ENCODE results near the gene RIN1.
"Not testable (repeated sequence)": the region's sequence is repeated elsewhere in the genome, so short reads cannot be mapped to it uniquely, and the experiment has no call there.

Gene RIN1

DNA sequence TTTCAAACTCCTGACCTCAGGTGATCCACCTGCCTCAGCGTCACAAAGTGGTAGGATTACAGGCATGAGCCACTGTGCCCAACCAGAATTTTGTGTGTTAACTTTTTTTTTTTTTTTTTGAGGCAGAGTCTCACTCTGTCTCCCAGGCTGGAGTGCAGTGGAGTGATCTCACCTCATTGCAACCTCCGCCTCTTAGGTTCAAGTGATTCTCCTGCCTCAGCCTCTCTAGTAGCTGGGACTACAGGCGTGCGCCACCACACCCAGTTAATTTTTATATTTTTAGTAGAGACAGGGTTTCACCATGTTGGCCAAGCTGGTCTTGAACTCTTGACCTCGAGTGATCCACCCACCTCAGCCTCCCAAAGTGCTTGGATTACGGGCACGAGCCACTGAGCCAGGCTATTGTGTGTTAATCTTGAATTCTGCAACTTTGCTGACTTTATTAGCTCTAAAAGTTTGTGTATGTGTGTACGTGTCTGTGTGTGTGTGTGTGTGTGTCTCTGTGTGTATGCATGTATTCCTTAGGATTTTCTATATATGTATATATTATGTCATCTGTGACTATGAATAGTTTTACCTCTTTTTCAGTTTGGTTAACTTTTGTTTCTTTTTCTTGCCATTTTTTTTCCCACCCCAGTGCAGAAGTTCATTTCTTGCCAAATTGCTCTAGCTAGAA, 14.5 kb upstream of the RIN1 start:
- DNase-seq = not testable (repeated sequence)

DNA sequence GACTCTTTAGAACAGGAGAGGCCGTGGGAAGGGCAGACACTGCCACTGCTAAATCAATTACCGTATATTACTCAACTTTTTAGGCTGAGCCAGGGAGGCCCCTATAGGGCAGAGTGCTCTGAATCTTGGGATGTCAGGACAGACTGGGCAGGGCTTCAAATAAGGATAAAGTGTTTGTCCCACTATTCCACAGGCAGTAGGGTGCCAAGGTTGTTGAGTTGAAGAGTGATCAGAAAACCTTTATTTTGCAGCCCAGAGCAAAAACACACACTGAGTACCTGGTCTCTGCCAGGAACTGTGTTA, 12.8 kb upstream of the RIN1 start:
- DNase-seq = no peak

GRCh38 chr11:66347425-66348276, 11.4 kb upstream of the RIN1 start, which contains the start of gene B4GAT1:
Gene B4GAT1 (minus strand): TSS chr11:66347629. CDS start chr11:66347545, 84 bp downstream.
- DNase-seq = peak; percentile 84

GRCh38 chr11:66346476-66347424, 10.5 kb upstream of the RIN1 start:
- no peak for DNase-seq

GRCh38 chr11:66345316-66345649, 9.0 kb upstream of the RIN1 start:
- no peak for DNase-seq

DNA sequence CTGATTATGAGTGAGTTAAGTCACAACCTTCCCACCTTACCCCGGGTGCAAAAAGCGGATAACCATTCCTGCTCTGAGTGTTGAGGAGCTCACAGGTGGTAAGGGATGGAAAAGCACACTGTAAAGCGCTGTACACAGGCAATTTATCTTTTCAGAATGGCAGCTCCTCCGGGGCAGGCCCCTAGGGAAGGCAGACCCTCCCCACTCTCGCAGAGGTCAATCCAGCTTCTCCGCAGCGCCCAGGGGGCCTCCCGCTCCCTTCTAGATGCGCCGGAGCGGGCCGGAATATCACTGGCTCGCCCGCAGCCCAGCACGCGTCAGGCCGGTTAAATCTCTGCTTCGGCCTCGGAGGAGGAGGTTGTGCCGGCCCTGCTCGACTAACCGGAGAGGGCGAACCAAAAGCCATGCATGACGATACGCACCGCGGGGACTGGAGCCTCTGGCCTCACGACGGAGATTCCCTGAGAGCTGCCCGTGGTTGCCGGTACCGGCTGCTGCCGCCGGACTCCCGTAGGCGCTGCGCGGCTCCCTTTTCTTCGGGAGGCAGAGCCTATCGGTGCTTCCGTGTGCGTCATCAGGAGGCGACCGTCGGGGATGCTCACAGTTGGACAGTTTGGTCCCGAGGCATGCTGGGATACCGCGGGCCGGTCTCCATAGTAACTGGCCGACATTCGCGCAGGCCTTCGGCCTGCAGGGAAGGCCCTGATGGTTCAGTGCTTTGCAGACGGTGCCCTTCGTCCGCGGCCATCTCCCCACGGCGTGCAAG, 8.5 kb upstream of the RIN1 start, which contains the start of gene BRMS1:
Gene BRMS1 (minus strand): TSS at position 555 of the 766 bp plus-strand sequence. CDS start 2,870 bp downstream, outside the sequence.
- DNase-seq = peak; percentile 95

- no peak for DNase-seq
These were observed 6.9 kb upstream of the RIN1 start for GRCh38 chr11:66343176-66343575.

GRCh38 chr11:66341502-66342126, 5.4 kb upstream of the RIN1 start:
- DNase-seq = no peak

DNA sequence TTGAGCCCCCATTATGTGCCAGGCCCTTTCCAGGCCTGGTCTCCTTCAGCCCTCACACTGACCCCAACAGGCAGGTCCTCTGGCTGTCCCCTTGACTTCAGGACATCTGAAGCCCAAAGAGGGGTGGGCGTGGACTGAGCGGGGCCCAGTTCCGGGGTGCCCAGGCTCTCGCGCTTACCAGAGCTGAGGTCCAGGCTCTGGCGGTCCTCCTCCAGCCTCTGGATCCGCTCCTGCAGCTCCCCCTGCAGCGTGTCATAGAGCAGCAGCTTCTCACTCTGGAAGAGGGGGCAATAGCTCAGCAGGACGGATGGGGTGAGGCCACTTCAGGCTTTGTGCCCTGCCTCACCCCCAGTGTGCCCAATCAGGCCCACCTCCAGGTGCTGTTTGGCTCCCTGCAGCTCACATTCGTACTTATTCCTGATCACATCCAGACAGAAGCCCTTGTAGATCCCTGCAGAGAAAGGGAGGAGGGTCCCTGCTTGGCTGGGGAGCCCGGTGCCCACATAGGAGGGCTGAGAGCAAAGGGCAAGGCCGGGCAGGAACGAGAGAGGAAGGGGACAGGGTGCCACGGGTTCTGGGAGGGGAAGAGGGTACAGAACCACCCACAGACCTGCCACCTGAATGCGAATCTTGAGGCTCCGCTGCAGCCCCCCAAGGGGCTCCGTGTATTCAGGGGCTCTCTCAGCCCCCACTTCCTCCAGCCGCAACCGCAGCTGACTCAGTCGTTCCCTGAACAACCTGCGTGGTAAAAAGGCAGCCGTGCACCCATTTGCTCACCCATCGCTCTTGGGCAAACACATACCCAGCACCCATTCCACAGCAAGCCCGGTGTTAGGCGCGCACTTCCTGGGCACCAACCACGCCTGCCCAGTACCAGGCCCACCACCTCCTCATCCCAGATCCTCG, 4.6 kb upstream of the RIN1 start:
- no peak for DNase-seq

DNA sequence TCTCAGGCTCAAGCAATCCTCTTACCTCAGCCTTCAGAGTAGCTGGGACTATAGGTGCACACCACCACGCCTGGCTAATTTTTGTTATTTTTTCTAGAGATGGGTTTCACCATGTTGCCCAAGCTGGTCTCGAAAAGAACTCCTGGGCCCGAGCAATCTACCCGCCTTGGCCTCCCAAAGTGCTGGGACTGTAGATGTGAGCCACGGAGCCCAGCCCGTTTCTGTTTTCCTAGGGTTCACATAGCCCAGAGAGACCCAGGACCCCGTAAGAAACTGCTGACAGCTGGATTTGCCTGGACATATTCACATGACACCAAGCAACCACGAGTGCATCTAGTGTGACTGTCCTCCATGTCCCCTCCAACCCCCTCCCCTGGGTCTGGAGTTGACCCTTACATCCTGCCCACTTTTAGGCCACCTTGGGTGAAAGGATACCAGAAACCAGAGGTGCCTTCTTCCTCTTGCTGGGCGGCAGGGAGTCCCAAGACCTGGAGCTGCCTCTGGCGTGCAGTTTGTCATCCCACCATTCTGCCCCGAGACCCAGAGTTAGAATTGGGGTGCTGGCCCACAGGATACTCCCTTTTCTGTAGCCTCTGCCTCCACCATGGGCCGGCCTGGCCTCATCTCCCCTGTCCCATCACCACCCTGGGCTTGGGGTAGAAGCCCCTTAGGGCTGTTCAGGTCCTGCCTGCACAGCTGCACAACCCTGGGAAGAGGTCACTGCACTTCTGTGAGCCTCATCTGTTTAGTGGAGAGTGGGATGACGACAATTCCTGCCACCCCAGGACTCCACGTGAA, 3.7 kb upstream of the RIN1 start:
- no peak for DNase-seq

- DNase-seq = no peak
These were observed 3.0 kb upstream of the RIN1 start for GRCh38 chr11:66339162-66339675.

DNA sequence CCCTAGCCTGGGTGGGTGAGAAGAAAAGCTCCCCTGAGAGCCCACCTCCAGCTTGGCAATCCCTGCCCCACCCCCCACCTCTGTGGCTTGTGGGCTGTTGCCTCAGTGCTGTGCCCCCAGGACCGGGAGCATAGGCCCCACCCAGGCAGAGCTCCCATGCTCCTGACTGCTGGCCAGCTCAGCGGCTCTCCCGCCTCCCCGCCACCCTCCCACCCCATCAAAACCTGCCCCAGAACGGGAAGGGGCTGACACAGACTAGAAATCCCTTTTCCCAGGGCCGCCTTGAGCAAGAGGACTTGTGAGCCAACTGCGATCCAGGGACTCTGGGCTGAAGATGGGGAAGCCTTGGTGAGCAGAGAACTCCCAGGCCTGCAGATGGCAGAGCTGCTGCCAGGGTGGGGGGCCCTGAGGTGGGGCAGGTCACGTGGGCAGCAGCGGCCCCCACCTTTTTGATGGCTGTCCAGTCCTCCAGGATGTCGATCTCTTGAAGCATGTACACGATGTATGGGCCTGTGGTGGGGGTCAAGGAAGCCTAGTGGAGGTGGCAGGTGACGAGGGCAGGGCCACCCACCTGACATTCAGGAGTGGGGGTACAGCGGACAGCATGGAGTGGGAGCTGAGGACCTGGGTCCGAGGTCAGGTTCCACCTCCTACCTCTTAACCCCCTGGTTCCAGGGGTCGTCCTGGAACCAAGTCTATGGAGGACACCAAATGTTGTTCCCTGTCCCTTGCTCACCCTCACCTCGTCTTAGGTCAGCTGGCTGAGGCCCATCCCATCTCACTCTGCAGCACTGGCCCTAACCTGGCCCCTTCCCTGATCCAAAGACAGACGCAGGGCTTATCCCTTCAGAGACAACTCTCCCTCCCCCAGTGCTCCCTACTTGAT, 2.3 kb upstream of the RIN1 start:
- DNase-seq = no peak

DNA sequence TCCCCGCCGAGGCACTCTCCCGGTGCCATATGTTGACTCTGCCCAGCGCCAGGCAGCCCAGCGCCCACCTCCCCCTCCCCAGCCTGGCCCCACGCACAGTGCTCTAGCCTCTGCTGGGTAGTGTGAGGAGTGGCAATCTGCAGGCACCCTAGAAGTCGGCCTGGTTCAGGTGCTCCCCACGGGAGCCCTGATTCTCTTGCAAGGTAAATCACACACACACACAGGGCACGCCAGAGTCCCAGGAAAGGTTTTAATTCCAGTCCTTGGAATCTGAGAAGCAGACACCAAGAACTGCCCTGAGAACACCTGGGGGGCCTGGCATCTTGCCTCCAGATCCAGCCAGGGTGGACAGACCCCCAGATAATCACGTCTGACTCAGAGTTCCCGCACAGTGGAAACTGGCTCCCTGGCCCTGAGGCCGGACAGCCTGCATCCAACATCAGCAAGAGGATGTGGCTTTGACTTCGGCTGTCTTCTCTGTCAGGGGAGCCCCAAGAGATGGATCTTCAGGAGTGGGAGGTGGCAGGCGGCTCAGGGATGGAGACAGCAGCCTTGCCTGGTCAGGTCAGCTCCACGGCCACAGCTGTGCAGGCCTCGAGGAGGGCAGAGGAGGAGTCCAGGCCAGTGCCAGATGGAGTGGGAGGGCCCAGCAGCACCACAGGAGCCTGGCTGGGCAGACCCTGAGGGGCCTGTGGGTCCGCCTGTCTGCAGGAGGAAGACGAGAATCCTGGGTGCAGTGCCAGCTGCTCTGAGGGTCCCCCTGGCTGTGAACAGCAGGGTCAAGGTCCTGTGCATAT, 1.1 kb upstream of the RIN1 start:
- DNase-seq = no peak

DNA sequence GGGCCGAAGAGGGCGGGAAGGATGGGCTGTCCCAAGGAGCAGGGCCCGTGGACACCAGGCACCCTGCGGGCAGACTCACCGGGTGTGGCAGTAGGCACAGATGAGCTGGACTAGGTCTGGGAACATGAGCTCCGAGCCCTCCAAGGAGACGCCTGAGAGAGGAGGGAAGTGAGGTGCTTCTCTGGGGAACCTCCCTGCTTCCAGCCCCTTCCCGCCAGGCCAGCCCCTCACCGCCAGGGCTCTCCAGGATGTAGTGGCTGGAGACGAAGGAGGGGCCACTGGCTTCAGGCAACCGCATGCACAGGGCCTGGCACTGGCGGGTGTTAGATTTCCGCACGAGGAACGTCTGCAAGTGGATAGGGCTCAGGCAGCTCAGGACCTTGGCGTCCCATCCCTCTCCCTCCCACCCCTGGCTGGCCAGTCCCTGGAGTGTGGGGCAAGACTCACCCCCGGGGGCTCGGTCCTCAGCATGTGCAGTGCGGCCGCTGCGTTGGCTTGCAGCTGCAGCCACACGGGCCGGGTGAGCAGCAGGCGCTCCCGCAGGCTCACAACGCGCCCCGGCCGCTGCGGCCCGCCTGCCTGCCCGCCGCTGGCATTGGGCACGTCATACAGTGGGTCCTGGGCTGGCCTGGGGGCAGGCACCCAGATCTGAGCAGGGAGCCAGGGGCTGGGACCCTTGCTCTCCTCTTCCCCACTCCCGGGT, 552 bp downstream of the RIN1 start:
- DNase-seq = no peak

DNA sequence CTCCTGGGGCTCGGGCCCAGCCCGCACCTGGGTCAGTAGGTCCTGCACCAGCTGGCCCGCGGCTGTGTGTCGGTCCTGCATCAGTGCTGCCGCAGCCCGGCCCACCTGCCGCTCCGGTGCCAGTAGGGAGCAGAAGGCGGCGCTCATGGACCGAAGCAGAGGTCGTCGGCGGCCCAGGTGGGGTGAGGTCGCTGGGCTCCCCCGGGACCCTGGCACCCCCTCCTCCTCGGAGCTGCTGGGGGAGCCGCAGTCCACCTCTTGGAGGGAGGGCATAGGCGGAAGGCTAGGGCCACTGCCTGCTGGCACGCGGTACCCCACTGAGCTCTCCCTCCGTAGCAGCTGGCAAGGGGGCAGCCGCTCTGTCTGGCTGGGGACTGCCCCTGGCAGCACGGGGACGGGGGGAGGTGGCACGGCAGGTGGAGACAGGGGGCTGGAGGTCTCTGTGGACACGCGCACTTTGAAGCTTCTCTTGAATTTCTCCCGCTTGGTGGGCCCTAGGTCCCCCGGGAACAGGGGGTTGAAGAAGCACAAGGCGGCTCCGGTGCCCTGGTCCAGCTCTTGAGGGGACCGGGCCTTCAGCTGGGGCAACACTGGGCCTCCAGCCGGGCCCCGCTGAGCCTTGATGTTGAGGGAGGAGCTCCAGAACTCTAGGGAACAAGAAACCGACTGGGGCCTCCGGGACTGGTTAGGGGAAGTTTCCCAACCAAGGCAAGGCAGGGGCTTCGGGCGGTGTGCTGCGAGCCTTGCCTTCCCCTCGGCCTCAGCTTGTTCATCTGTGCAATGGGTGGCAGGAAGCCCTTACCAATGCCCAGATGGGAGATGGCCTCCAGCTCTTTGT, 1.4 kb downstream of the RIN1 start:
- DNase-seq = no peak

Measured in midbrain (tissue), 1 donor.